NCI-H345 (cell line): ENCODE results near the gene LGALS13.

Experiments used
- DNase-seq: peaks from one replicate; lab custom pipeline; 2025; lab: John Stamatoyannopoulos, UW

The LGALS13 gene

DNA sequence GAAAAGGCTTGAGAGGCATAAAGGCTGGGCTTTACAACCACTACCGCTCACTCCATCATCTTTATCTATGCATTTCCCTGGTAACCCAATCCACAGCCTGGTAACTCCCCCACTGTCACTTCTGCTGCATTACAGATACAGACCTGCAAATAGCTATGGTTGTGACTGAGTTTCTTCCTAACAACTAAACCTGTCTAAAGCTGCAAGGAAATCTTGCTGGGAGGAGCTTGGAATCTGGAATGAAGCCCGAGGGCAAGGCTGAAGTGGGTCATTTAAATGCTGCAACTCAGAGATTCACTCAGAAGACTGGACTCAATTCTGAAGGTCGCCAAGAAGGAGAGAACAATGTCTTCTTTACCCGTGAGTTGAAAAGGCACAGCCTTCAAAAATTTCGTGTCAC lies at the start of gene LGALS13:
TSS of gene LGALS13 (plus strand) at position 301 of the 400 bp plus-strand sequence. CDS start at position 346, 45 bp downstream.
- peak; percentile 44 for DNase-seq

DNA sequence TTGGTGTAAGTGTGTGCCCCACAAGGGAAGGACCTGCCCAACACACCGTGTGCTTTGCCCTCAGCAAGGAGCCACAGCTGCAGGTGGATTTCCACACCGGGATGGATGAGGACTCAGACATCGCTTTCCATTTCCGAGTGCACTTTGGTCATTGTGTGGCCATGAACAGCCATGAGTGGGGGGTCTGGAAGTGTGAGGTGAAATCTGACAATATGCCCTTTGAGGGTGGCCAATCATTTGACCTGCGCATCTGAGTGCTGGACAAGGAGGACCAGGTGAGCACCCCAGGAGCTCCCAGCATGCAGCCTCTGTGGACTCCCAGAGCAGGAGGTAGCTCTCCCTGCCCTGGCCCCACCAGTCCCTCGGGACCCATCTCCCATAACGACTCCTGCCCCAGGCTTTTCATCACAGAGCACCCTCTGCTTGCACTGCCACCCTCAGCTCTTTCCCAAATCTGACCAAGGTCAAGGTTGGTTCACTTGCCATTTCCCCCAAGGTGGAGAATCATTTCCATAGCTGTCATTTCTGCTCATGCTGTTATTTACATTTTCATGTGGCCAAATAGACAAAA lies 49.2 kb upstream of the LGALS13 start:
- DNase-seq, result peak; percentile 15

DNA sequence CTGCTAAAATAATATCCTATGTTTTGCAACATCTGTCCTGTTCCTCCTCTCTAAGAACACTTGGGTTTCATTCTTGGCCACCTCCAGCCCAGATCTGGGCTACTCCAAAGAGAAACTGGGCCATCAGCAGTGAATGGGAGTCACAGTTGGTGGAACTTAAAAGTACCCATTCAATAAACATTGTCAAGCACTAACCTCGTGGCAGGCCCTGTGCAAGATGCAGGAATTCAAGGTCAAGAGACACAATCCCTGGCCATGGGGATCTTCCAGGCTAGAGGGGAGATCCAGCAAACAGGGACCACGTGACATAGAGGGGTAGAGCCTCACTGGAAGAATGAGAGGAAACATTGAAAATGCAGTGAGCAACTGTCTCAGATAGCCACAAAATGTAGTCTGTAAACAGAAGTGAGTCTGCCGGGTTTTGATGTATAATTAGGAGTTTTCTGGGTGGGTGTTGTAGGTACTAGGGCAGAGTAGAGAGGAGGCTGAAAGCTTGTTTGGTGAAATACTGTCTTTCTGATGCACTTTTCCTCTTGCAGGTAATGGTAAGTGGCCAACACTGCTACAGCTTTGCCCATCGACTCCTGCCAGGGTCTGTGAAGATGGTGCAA lies 47.5 kb upstream of the LGALS13 start:
- DNase-seq, result no peak

DNA sequence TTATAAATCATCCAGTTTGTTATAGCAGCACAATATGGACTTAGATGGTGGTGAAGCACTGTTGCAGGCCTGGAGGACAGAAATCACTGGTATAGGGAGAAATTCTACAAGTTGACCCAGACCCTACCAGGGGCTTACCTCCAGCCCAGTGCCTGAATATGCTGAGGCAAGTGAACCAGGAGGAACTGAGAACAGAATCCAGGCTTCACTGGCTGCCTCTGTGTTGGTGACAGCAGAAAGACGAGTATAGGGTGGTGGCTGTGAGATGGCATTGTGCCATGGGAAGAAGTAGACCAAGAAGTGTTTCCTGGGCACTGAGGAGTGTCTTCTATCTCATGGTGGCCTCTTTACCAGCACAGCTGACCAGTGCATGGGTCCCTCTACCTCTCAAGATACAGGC lies 46.4 kb upstream of the LGALS13 start:
- DNase-seq, result no peak

- DNase-seq, result peak; percentile 54
Observed at GRCh38 chr19:39557811-39558623, 44.3 kb upstream of the LGALS13 start.

- DNase-seq, result peak; percentile 45
Observed at GRCh38 chr19:39558624-39559117, 43.7 kb upstream of the LGALS13 start.

GRCh38 chr19:39563408-39563807 lies 38.9 kb upstream of the LGALS13 start:
- DNase-seq, result no peak

DNA sequence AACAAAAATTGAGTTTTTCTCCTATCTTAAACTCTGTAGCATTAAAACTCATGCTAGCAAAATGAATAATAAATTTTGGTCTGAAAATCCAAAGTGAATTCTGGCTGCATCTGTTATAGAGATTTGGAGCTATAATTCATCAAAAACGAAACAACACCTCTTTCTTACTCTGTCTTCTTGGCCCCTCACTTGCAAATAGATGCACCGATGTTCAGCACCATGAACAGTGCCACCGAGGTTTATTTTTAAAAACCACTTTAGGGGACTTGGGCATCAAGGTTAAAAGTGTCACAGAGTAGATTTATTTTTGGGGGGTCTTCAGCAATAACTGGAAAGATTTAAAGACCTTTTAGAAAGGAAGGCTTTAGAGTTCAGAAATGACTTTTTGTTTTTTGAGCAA lies 36.3 kb upstream of the LGALS13 start:
- DNase-seq, result no peak

- DNase-seq, result no peak
Observed at GRCh38 chr19:39568604-39569003, 33.7 kb upstream of the LGALS13 start.

GRCh38 chr19:39582442-39582841 lies 19.9 kb upstream of the LGALS13 start:
- DNase-seq, result no peak

GRCh38 chr19:39582891-39583625 lies 19.3 kb upstream of the LGALS13 start:
- DNase-seq, result no peak

DNA sequence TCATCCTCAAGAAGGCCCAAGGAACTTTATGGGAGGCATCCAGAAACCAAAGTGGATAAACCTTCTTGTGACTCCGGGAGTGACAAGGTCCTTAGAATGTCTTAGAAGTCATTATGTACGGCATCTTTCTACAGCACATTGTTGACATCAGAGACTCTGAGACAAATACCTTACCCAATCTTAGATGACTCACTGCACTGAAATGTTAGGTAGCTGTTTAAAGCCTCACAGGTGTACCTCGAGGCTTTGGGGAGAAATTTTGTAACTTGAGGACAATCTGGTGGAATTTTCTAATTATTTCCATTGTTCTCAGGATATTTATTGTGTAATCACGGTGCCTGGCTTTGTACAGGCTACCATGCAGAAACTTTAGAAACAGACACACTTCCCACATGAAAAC lies 14.8 kb upstream of the LGALS13 start:
- DNase-seq, result no peak

GRCh38 chr19:39588066-39588465 lies 14.3 kb upstream of the LGALS13 start:
- DNase-seq, result no peak

GRCh38 chr19:39590265-39590664 lies 12.1 kb upstream of the LGALS13 start:
- no peak for DNase-seq

- no peak for DNase-seq
Observed at GRCh38 chr19:39592381-39592780, 9.9 kb upstream of the LGALS13 start.

GRCh38 chr19:39595950-39596349 lies 6.4 kb upstream of the LGALS13 start:
- DNase-seq, result no peak

DNA sequence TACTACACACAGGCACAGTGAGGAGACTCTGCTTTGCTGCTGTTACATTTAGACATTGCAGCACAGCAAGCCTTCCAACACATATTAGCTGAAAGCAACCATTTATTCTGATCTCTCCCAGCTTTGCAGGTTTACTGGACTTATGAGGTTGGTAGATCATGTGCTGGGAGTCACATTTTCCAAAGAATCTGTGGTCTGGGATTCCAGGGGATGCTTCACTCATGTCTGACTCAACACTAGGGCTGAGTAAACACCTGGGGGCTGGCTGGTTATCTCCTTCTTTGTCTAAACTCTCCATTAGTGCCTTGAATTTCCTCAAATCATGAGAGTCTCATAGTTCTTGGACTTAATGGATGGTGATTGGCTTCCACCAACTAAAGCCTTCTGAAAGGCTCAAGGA lies 5.4 kb upstream of the LGALS13 start:
- DNase-seq, result no peak

DNA sequence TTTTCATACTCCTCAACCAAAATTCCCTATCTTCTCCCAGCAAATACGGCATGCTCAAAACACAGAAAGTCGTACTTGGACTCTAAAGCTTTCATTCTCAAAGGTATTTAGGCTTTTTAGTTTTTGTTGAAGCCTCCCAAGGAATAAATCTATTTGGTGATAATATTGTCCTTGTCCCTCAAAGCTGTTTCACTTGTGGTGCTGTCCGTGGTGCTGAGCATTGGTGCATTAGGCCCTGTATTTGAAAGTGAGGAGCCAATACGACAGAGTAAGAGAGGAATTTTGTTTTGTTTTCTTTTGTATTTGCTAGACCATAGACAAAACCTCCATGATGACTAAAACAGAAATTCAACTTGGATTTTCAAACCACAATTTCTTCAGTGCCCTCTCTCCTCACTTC lies 3.2 kb upstream of the LGALS13 start:
- DNase-seq, result no peak

DNA sequence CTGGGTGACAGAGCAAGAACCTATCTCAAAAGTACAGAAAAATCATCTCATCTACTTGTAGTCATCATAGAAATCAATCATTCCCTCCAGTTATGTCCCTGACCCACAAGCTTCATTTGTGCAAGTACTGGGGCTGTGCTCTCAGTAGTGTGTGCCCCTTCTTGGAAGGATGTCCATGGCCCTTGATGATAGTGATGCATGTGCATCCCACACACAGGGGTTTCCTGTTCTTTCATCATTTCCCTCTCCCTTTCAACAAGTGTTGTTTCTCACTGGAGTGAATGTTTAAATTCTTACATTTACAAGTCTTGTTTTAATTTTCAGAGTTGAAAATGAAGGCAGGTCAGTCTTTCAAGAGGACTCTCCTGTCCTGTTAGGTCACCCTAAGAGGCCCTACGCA lies 1.5 kb downstream of the LGALS13 start:
- no peak for DNase-seq

- DNase-seq, result no peak
Observed at GRCh38 chr19:39607021-39607420, 4.7 kb downstream of the LGALS13 start.

- no peak for DNase-seq
Observed at GRCh38 chr19:39607561-39607960, 5.2 kb downstream of the LGALS13 start.

DNA sequence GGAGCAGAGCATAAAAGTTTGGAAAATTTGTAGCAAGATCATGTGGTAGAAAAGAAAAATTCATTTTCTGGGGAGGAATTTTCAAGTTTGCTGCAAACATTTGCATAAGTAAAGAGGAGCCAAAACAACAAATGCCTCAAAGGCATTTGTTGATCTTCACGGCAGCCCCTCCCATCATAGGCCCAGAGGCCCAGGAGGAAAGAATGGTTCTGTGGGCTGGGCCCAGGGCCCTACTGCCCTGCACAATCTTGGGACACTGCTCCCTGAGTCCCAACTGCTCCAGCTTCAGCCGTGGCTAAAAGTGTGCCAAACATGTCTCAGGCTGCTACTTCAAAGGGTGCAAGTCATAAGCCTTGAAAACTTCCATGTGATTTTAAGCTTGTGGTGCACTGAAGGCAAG lies 11.3 kb downstream of the LGALS13 start:
- no peak for DNase-seq
